GM18873 (cell line): ENCODE data around the gene ZFP69.
"Not testable (repeated sequence)": the region's sequence is repeated elsewhere in the genome, so short reads cannot be mapped to it uniquely, and the experiment has no call there.

Experiments
- ATAC-seq: cut with Tn5 transposase; IDR thresholded peaks from one replicate; pipeline ENCODE4 v1.9.1; 2021; ENCODE audit warnings: mild to moderate bottlenecking, moderate library complexity, moderate number of reproducible peaks; ENCODE audit not compliant: unreplicated experiment, low FRiP score

ZFP69 gene

DNA sequence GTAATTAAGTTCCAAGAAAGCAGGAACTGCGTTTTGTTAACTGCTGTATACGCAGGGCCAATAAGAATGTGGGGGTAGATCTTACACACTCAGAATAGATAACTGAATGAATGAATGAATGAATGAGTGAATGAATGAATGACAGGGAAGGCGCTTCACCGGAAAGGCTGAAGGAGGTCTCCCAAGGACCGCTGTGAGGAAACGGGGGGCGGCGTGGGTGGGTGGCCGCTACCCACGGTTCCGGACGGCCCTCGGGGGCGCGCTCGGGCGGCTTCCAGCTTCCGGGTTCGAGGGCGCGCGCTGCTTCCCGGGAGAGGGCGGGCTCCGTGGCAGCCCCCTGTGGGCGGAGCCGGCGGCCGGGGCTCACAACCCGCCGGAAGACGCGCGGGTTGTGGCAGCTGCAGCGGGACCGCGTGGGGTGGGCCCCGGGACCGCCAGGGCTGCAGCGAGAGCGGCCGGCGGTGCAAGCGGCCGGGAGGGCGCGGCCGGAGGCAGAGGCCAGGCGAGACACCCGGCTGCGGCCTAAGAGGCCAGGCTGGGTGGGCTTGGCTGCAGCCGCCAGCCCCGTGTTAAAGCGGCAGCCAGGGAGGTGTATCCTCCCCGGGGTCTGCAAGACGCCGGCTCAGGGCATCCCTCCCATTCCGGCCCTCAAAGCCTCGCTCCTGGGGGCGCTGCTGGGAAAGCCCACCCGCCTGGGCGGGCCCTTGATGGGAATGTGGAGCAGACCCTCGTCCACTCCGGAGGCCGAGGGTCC is at the start of gene ZFP69:
ZFP69 (plus strand) TSS at position 367 of the 754 bp plus-strand sequence. CDS start 2,072 bp downstream, outside the sequence.
- no peak for ATAC-seq

DNA sequence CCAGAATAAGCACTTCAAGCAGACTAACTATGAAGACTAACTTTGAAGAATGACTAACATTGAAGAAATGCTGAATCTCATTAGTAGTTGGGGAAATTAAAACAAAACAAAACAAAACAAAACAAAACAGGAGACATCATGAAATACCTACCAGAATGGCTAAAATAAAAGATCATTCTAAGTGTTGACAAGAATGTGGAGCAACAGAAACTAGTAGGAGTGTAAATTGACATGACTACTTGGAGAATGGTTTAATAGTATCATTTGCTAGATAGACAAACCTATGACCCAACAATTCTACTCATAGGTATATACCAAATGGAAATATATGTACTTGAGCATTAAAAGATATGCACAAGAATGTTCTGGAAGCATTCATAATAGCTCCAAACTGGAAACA is 45.7 kb upstream of the ZFP69 start:
- no peak for ATAC-seq

DNA sequence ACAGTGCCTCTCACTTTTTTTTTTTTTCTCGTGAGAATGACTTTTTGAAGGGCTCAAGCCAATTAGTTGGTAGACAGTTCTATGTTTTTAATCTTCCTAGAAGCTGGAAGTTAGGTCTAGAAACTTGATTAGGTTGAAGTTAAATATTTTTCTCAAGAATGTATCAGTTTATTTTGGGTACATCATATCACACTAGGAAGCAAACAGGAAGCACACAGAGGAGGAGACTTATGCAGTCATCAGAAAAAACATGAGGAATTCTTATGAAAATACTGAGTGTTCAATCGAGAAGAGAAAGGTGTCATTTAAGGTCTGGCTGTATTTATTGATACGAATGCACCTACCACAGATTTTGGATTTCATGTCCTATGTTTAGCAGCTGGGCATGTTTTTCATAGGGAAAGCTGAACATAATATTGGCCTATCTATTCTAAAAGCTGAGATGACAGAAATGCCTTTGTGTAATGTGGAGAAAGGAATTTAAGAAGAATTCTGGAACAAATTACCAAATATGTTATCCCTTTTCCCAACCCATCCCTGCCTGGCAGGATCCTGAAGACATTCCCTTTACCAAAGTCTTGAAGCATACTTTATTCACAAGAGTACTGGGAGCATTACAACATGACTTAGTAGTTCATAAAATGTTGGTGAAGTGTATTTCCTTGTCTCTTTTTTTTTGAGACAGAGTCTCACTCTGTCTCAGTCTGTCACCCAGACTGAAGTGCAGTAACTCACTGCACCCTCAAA is 44.3 kb upstream of the ZFP69 start:
- no peak for ATAC-seq

DNA sequence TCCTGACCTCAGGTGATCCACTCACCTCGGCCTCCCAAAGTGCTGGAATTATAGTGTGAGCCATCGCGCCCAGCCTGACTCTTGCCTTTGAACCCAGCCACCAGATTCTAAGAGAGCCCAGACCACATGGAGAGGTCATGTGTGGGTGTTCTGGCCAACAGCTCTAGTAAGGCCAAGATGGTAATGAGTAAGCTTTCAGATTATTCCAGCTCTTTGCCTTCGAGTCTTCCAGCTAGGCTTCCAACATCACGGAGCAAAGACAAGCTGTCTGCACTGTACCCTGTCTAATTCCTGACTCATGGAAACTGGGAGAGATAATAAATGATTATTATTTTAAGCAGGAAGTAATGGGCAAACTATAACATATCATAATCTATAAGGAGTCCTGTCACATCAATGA is 41.6 kb upstream of the ZFP69 start:
- ATAC-seq: no peak

DNA sequence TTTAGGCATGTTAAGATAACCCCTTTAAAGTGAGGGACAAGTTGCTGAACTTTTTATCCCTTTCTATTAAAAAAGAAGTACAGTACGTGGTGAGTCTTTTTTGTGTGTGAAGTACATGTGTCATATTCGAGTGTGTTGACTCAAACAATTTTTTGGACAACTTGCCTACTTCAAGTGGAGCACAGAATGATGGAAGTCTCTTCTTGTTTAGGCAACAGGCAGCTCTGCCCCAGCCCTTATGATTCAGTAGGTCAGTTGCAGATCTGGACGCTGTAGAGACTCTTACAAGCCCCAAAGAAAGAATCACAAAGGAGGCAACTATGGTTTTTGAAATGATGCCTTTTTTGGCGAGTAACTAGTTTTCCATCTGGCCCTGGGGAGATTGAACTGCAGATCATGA is 41.2 kb upstream of the ZFP69 start:
- ATAC-seq: no peak

DNA sequence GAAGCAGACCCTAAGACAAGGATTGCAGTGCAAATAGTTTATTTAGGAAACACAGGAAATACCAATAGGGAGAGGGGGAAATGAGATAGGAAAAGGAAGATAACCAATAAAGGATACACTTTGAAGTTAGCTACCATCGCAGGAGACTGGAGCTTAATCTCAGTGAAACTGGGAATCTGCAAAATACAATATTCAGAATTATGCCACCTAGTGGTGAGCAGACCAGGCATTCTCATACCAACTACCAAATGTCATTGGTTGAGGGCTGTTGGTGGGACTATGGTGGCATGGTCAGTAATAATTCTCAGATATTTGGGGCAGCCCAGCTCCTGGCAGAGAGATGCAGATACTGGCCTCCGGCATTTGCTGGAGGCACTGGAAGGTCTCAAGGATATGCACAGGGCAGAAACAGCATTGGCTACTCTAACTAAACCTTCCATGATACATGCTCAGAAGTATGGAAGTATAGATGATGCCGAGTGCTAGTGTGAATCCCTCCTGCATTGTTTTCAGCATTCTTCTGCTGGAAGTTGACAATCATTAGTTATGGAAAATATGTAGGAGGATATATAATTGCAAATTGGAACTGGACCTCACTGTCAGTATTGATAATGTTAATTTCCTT is 38.6 kb upstream of the ZFP69 start:
- no peak for ATAC-seq

DNA sequence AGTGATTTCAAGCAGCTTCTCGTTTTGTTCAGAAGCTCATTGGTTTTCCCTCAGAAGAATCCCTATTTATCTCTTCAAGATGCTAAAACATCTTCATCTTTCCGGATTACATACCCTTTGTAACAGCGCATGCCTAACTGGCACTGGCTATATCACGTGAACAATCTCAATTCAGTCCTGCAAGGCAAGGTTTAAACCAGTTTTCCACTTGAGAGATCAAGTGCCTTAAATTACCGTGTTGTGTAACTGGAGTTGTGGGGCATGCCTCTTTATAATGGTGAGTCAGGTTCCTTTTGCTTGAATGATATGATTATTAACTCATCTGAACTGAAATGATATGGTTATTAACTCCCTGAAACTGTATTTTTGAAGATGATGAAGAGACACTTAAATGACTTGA is 37.8 kb upstream of the ZFP69 start:
- ATAC-seq: no peak

DNA sequence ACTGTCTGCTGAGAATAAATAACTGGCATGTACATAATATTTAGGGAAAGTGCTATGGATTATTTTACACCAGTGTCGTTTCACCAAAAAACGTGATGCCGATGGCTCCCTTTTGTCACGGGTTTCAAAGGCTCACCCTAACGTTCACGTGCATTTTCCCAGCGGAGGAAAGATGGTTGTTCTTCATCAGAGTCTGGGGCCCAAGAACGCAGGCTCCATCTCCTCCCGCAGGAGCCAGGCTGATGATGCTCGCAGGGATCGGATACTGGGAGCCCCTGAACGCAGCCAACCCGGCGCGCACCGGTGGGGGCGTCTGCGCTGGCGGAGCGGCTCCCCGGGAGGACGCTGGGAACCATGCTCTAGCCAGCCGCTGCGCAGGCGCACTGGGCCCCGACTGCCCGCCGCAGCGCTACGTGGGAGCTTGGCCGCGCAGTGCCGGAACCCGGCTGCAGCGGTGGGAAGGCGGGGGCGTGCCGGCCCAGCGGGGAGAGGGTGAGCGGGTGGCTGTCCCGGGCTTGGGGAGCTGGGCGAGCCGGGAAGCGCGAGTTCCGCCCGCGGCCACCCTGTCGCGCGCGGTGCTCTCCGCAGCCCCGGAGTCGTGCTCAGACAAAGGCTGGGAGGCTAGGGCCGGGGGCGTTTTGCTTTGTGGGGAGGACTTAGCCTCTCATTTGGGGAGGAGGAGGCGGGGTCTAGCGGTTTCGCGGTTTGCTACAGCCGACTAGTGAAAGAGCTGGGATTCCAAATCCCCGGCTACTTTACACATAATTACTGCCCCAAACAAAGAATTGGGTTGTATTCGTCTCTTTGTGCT is 27.2 kb upstream of the ZFP69 start, which contains the start of gene ZFP69B:
ZFP69B (plus strand) TSS at position 793 of the 811 bp plus-strand sequence. CDS start 486 bp downstream, outside the sequence.
- peak; percentile 63 for ATAC-seq

DNA sequence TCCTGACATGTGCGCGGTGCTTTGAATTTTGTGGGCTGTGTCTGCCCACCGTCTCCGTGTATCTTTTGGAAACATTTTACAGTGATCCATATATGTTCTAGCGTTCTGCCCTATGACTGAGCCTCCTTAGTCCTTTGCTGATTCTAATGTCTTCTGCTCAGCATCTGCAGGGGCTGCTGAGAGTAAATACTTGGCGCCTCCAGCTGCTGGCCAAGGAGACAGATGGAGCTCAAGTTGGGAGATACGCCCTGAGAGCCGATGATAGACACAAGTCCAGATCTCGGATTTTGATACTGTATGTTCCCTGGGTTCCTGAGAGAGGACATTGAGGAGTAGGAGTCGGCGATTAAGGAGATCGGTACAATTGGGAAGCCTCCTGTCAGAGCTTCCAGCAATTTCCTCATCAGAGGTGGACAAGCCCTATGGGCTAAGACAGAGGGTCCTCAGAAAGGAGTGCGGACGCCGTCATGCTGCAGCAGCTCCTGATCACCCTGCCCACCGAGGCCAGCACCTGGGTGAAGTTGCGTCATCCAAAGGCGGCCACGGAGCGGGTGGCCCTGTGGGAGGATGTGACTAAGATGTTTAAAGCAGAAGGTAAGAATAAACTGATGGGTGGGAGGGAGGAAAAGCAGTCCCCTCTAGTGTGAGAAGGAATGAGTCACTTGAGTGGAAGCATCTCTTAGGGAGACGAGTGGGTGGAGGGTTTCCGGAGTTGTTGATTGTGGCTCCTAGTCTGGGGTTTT is 26.4 kb upstream of the ZFP69 start:
- peak; percentile 9 for ATAC-seq

DNA sequence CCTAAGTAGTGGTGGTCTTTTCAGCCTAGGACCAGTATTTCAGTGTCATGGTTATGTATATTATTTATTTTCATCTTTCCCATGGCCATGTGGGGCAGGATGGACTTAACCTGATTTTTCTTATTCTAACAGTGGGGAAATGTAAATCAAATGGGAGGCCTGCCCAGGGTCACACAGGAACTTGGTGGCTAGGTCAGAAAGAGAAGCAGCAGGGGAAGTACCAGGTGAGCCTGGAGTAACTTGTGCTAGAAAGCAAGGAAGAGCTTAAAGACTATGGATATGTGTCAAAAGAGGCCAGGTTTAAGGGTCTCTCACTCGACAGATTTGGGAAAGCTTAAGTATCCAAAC is 25.9 kb upstream of the ZFP69 start:
- no peak for ATAC-seq

DNA sequence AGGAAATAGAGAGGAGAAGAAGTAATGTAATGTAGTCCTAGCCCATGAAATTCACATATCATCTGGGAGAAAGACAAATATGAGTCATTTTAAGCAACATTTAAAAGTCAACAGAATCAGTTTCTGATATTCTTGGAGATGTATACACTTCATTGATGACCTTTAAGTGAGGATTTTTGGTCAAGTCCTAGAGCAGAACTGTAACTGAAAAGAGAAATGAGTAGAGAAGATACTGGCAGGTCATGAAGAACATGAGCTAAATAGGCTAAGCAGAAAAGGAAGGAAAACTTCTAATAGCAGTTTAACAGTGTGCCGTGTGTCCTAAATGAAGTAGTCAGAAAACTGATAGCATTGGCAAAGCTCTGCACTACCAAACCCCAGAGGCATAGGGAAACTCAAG is 22.2 kb upstream of the ZFP69 start:
- no peak for ATAC-seq

DNA sequence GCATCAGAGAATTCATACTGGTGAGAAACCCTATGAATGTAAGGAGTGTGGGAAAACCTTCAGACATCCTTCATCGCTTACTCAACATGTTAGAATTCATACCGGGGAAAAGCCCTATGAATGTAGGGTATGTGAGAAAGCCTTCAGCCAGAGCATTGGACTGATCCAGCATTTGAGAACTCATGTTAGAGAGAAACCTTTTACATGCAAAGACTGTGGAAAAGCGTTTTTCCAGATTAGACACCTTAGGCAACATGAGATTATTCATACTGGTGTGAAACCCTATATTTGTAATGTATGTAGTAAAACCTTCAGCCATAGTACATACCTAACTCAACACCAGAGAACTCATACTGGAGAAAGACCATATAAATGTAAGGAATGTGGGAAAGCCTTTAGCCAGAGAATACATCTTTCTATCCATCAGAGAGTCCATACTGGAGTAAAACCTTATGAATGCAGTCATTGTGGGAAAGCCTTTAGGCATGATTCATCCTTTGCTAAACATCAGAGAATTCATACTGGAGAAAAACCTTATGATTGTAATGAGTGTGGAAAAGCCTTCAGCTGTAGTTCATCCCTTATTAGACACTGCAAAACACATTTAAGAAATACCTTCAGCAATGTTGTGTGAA is 14.0 kb upstream of the ZFP69 start:
- ATAC-seq: no peak

DNA sequence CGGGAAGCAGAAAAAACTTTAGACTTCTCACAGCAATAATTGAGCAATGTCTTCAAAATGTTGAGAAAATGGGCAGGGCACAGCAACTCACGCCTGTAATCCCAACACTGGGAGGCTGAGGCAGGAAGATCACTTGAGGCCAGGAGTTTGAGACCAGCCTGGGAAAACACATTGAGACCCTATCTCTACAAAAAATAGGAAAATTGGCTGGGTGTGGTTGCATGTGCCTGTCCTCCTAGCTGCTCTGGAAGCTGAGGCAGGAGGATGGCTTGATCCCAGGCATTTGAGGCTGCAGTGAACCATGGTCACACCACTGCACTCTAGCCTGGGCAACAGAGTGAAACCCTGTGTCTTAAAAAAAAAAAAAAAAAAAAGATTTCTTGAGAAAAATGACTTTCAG is 7.8 kb upstream of the ZFP69 start:
- ATAC-seq: no peak

DNA sequence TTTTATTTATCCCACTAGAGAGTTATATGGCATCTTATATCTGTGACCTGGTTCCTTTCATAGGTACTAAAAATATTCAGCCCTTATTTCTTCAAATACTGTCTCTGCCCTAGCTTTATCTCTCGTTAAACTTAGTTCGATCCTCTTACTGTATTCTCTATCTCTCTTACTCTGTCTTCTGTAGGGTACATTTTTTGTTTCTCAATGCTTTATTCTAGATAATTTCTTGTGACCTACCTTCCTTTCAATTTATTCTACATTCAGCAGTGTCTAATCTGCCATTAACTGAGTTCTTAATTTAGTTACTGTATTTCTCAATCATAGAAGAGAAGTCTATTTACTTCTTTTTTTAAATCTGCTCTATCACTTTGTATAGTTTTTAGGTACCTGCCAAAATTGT is 1.8 kb upstream of the ZFP69 start:
- no peak for ATAC-seq

DNA sequence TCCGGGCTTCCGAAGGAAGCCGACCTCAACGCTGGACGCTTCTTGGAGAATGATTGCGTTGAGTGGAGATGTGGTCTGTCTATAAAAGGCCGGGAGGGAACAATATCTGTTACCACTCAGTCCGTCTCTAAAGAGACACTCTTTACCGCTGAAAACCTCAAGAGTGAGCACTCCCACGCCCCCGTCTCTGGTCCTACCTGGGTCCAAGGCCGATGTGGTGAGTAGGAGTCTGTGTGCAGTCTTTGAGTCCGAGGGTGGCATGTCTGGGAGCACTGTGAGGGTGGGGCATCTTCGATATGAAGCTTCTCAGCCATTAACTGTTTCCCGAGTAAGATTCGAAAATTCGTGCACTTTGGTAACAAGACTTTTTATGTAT is 576 bp downstream of the ZFP69 start:
- ATAC-seq: no peak

DNA sequence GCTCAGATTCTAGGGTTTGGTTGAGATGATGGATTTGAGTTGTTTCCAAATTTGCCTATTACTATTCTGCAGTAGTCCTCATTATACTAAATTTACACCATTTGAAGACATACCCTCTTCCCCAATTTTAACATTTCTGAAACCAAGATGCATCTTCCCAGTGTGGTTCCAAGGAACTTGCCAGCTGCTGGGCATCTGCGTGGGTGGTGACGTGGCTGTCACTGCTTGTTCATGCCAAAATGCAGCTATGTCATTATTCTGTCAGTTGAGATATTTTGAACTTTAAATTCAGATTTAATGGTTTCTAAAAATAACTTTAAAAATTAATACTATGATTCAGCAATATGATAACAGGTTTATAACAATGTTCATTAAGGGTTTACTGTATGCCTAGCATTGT is 1.2 kb downstream of the ZFP69 start:
- no peak for ATAC-seq

DNA sequence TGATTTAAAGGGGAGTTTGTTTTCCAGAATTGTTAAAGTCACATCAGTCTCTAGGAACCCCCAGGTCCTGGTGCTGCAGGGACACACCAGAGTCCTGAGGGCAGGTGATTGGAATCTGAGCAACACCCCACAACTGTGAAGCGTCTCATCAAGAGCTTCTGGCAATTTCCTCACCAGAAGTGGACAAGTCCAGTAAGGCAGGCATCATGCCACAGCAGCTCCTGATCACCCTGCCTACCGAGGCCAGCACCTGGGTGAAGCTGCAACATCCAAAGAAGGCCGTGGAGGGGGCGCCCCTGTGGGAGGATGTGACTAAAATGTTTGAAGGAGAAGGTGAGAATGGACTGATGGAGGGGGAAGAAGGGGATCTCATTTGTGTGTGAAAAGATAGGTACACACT is 2.1 kb downstream of the ZFP69 start:
- no peak for ATAC-seq

DNA sequence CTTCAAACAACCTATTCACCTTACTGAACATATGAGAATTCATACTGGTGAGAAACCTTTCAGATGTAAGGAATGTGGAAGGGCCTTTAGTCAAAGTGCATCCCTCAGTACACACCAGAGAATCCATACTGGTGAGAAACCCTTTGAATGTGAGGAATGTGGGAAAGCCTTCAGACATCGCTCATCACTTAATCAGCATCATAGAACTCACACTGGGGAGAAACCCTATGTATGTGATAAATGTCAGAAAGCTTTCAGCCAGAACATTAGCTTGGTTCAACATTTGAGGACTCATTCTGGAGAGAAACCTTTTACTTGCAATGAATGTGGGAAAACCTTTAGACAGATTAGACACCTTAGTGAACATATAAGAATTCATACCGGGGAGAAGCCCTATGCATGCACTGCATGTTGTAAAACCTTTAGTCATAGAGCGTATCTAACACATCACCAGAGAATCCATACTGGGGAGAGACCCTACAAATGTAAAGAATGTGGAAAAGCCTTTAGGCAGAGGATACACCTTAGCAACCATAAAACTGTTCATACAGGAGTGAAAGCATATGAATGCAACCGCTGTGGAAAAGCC is 18.3 kb downstream of the ZFP69 start:
- ATAC-seq: no peak

DNA sequence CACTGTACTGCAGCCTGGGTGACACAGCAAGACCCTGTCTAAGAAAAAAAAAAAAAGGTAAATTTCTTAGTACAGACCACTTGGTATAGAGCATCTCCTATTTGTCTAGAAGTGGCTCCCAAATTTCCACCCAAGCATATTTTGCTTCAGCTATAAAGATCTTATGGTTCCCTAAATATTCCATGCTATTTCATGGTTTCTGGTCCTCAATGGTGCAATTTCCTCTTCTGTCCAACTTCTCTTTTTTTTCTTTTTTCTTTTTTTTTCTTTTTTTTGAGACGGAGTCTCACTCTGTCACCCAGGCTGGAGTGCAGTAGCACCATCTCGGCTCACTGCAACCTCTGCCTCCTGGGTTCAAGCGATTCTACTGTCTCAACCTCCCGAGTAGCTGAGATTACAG is 25.6 kb downstream of the ZFP69 start:
- ATAC-seq: not testable (repeated sequence)
